ENCODE results near the gene TFAP2D.
A peak's percentile ranks its signal among the peaks of the same experiment; 100 is the strongest.

TFAP2D gene

DNA sequence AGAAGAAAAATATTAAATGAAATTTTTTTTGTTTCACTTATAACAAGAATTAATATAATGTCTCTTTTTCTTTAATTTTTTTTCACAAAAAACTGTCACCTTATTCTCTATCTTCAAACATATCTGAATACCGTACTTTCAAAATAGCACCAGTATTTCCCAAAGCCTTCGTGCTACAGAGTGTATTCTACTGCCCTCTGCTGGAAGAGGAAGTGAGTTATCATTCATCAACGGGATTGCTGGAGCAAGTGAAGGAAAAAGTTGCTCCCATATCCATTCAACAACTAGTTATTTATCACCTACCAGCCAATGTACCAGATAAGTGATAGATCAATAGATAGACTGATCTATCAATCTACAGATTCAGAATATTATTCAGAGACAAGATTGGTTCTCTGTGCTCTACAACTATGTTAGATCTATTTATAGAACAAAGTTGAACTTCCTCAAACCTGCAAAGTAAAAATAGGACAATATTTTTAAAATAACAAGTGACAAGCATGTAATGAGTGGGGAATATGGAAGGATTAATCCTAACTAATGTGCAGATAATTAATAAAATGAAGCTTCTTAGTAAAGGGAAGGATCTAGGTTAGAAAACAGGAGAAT lies 78.7 kb downstream of the TFAP2D start:
- DNase-seq (ENCODE audit: low read depth): peak; percentile 4
- no peak overlapping the region for H3K4me3 ChIP-seq (ENCODE audit: control insufficient read depth, low read depth, low read length)
- TF ChIP-seq, protein P1, sequence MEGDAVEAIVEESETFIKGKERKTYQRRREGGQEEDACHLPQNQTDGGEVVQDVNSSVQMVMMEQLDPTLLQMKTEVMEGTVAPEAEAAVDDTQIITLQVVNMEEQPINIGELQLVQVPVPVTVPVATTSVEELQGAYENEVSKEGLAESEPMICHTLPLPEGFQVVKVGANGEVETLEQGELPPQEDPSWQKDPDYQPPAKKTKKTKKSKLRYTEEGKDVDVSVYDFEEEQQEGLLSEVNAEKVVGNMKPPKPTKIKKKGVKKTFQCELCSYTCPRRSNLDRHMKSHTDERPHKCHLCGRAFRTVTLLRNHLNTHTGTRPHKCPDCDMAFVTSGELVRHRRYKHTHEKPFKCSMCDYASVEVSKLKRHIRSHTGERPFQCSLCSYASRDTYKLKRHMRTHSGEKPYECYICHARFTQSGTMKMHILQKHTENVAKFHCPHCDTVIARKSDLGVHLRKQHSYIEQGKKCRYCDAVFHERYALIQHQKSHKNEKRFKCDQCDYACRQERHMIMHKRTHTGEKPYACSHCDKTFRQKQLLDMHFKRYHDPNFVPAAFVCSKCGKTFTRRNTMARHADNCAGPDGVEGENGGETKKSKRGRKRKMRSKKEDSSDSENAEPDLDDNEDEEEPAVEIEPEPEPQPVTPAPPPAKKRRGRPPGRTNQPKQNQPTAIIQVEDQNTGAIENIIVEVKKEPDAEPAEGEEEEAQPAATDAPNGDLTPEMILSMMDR (IDR thresholded peaks at IDR 0.05; ENCODE audit: control insufficient read depth, insufficient read depth, low read depth, low read length, missing control alignments): peak; percentile 69

DNA sequence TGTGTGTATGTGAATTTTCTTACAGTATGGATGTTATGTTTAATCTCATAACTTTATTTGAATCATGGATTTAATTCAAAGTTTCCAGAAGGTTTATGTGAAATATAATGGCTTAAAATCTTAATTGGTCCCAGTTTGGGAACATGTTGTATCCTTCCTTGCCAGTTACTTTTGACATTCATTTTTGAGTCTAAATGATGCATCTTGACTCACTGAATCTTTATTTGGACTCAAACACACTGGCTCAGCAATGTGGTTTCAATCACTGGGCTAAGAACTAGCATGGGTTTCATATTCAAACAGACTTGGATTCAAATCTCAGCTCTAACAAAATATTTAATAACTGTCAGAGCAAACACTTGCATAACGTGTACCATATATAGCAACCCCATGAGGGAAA lies 79.4 kb downstream of the TFAP2D start:
- TF ChIP-seq, protein P1 (IDR thresholded peaks at IDR 0.05; ENCODE audit: control insufficient read depth, insufficient read depth, low read depth, low read length, missing control alignments): no peak
- H3K4me3 ChIP-seq (ENCODE audit: control insufficient read depth, low read depth, low read length): no peak overlapping the region
- DNase-seq (ENCODE audit: low read depth): no peak

DNA sequence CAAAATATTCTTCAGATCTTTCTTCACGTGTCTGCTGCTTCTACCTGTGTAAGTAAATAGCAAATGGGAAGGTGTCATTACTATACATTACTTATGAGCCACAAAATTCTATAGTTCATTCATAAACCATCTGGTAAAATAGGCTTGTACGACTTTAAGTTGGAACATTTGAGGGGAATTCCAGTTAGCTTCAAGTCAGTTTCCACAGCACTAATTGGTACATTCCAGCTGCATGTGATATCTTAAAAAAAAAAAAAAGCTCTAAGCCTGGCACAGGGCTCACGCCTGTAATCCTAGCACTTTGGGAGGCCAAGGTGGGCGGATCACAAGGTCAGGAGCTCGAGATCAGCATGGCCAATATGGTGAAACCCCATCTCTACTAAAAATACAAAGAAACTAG lies 82.2 kb downstream of the TFAP2D start:
- no peak for DNase-seq (ENCODE audit: low read depth)

DNA sequence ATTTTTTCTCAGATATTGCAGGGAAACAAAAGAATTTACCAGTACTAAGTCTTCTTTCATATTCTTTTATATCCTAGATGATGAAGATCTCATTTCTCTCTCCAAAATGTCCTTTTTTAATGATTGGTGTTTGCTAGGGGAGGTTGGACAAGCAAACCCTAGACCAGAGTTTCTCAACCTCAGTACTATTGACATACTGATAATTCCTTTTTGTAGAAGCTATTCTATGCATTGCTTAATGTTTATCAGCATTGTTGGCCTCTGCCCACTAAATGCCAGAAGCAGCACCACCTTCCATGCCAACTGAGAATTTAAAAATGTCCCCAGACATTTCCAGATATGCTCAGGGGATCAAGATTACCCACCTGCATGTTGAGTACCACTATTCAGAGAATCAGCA lies 91.0 kb downstream of the TFAP2D start:
- no peak overlapping the region for H3K4me3 ChIP-seq (ENCODE audit: control insufficient read depth, low read depth, low read length)
- TF ChIP-seq, protein P1 (IDR thresholded peaks at IDR 0.05; ENCODE audit: control insufficient read depth, insufficient read depth, low read depth, low read length, missing control alignments): no peak
- DNase-seq (ENCODE audit: low read depth): no peak

More for the DNA sequence above, 82.2 kb downstream of the TFAP2D start:
- TF ChIP-seq, protein P1 (IDR thresholded peaks at IDR 0.05; ENCODE audit: control insufficient read depth, insufficient read depth, low read depth, low read length, missing control alignments): no peak
- H3K4me3 ChIP-seq (ENCODE audit: control insufficient read depth, low read depth, low read length): no peak overlapping the region

DNA sequence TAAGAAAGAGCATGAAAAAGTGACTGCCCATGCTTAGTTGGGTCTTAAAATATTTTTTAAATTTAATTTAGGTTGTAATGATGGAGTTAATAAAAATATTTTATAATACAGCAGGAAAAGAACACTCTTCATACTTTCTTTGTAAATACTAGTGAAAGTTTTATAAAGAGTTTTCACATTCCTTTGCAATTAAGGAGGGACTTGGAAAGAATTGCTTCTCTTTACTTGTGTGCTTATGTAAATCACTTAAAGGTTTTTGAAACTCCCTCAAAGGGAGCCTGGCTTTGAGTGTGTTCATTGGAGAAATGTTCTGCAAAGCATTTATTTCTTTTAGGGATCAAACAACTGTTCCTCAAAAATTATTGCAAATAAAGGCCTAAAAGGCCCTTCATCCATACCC lies 93.7 kb downstream of the TFAP2D start:
- no peak for DNase-seq (ENCODE audit: low read depth)
- no peak overlapping the region for H3K4me3 ChIP-seq (ENCODE audit: control insufficient read depth, low read depth, low read length)
- TF ChIP-seq, protein P1 (IDR thresholded peaks at IDR 0.05; ENCODE audit: control insufficient read depth, insufficient read depth, low read depth, low read length, missing control alignments): no peak

DNA sequence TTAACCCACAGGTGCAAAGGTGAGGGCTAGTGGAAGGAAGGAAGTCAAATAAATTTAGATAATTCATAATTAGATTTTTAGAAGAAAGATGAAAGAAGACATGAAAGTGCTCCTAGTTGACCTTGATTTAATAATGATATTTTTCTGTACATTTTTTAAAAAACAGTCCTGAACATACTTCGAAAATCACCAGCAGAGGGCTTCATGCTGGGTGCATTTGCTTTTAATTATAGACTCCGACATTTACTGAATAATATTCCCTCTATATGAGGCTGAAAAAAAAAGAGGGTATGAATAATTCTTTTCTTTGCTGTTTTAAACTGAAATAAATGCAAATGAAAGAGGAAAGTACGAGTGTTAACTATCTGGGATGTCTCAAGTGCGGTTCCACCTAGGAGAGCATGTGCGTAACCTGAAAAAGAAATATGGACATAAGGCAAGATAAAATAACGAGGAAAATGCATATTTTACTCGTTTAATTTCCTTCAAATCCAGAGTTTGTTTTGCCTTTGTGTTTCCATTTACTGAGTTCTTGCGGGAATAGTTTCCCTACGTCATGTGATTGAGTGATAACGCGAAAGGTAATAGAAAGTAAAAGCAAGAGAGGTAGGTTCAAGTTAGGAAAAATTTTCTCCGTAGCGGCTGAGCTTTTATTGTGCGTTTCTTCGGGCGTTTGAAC lies 102.2 kb downstream of the TFAP2D start:
- no peak for DNase-seq (ENCODE audit: low read depth)
- peak overlapping the region; percentile 49 for H3K4me3 ChIP-seq (ENCODE audit: control insufficient read depth, low read depth, low read length)
- TF ChIP-seq, protein P1 (IDR thresholded peaks at IDR 0.05; ENCODE audit: control insufficient read depth, insufficient read depth, low read depth, low read length, missing control alignments): peak; percentile 46
